Measurements from ENCODE around the gene TBC1D14.
A peak's percentile ranks its signal among the peaks of the same experiment; 100 is the strongest.
"Not testable (repeated sequence)": the region's sequence is repeated elsewhere in the genome, so short reads cannot be mapped to it uniquely, and the experiment has no call there.

TBC1D14 gene

GRCh38 chr4:7067452-7068278, 158.0 kb downstream of the TBC1D14 start, which contains the start of gene GRPEL1:
GRPEL1 (minus strand) TSS chr4:7068064; CDS start chr4:7068032, 32 bp downstream.
- DNase-seq = peak; percentile 100

GRCh38 chr4:7068279-7068842, 158.7 kb downstream of the TBC1D14 start:
- DNase-seq = no peak

GRCh38 chr4:7068883-7069282, 159.3 kb downstream of the TBC1D14 start:
- DNase-seq = no peak

- peak; percentile 64 to 84 for DNase-seq
Observed at GRCh38 chr4:7070729-7071511, 161.3 kb downstream of the TBC1D14 start.

GRCh38 chr4:7073059-7073458, 163.4 kb downstream of the TBC1D14 start:
- DNase-seq = no peak

GRCh38 chr4:7073526-7074390, 164.1 kb downstream of the TBC1D14 start:
- peak; percentile 24 to 52 for DNase-seq

- DNase-seq = no peak
Observed at GRCh38 chr4:7074426-7074825, 164.8 kb downstream of the TBC1D14 start.

GRCh38 chr4:7075962-7076695, 166.5 kb downstream of the TBC1D14 start:
- DNase-seq = peak in 1 of 2 donors; percentile 22

- DNase-seq = no peak
Observed at GRCh38 chr4:7076696-7077082, 167.1 kb downstream of the TBC1D14 start.

GRCh38 chr4:7077371-7077770, 167.7 kb downstream of the TBC1D14 start:
- no peak for DNase-seq

- no peak for DNase-seq
Observed at GRCh38 chr4:7078025-7078424, 168.4 kb downstream of the TBC1D14 start.

GRCh38 chr4:7079483-7079882, 169.9 kb downstream of the TBC1D14 start:
- DNase-seq = not testable (repeated sequence)

- not testable (repeated sequence) for DNase-seq
Observed at GRCh38 chr4:7079909-7080308, 170.3 kb downstream of the TBC1D14 start.
